GM23248 (cell line): ENCODE results near the gene GSDME. TPM values are rescaled to one million over a fixed set of nuclear protein-coding genes. Genes with fewer than 3 reads are reported as not detected.

Source experiments
- DNase-seq: peaks from one replicate; pipeline ENCODE4 v3.0.0-alpha.2; 2015
- H2AFZ ChIP-seq: fragments of 200-600 bp; sonication (generic); 2 replicates; pipeline ENCODE4 v1.6.1; 2016; ENCODE audit warnings: antibody characterized with exemption
- H3F3A ChIP-seq: fragments of 200-600 bp; sonication (generic); 2 replicates; pipeline ENCODE4 v1.6.1; 2016; ENCODE audit warnings: mild to moderate bottlenecking, antibody characterized with exemption, mixed run types; ENCODE audit not compliant: insufficient read depth
- H3K27ac ChIP-seq: fragments of 200-600 bp; sonication (generic); 2 replicates; pipeline ENCODE4 v1.5.1; 2016; ENCODE audit warnings: mild to moderate bottlenecking
- H3K27me3 ChIP-seq: fragments of 200-600 bp; sonication (generic); replicated peaks from 2 replicates; pipeline ENCODE4 v1.6.1; 2016; ENCODE audit warnings: mild to moderate bottlenecking; ENCODE audit not compliant: insufficient read depth
- H3K36me3 ChIP-seq: fragments of 200-600 bp; sonication (generic); 2 replicates; pipeline ENCODE4 v1.6.1; 2016; ENCODE audit warnings: low read depth, mild to moderate bottlenecking
- H3K4me1 ChIP-seq: fragments of 200-600 bp; sonication (generic); 2 replicates; pipeline ENCODE4 v1.6.1; 2016; ENCODE audit warnings: mild to moderate bottlenecking; ENCODE audit not compliant: insufficient read depth
- H3K4me2 ChIP-seq: fragments of 200-600 bp; sonication (generic); one replicate; pipeline ENCODE4 v1.6.1; 2016; ENCODE audit warnings: mild to moderate bottlenecking; ENCODE audit not compliant: unreplicated experiment
- H3K4me3 ChIP-seq: fragments of 200-600 bp; sonication (generic); 2 replicates; pipeline ENCODE4 v1.5.1; 2016; ENCODE audit warnings: mild to moderate bottlenecking
- H3K79me2 ChIP-seq: fragments of 200-600 bp; sonication (generic); 2 replicates; pipeline ENCODE4 v1.6.1; 2016; ENCODE audit warnings: mild to moderate bottlenecking; ENCODE audit not compliant: insufficient read depth
- H3K9ac ChIP-seq: fragments of 200-600 bp; sonication (generic); 2 replicates; pipeline ENCODE4 v1.6.1; 2016; ENCODE audit warnings: mild to moderate bottlenecking
- H3K9me2 ChIP-seq: fragments of 200-600 bp; sonication (generic); 2 replicates; pipeline ENCODE4 v1.6.1; 2016; ENCODE audit warnings: mixed run types, mild to moderate bottlenecking, moderate library complexity; ENCODE audit not compliant: insufficient read depth
- H3K9me3 ChIP-seq: fragments of 200-600 bp; sonication (generic); one replicate; pipeline ENCODE4 v1.6.1; 2017; ENCODE audit warnings: low read depth
- H4K20me1 ChIP-seq: fragments of 200-600 bp; sonication (generic); 2 replicates; pipeline ENCODE4 v1.6.0; 2016; ENCODE audit not compliant: insufficient read depth
- EZH2 ChIP-seq: fragments of 200-600 bp; sonication (generic); IDR thresholded peaks from 2 replicates; pipeline ENCODE4 v1.6.1; 2018; ENCODE audit warnings: antibody characterized with exemption, mild to moderate bottlenecking; ENCODE audit not compliant: insufficient read depth, poor library complexity, severe bottlenecking
- EZH2phosphoT487 ChIP-seq: fragments of 200-600 bp; sonication (generic); IDR thresholded peaks from 2 replicates; pipeline ENCODE4 v1.6.1; 2018; ENCODE audit warnings: antibody characterized with exemption, moderate library complexity, mild to moderate bottlenecking, low read depth; ENCODE audit not compliant: insufficient read depth
- WGBS, 2 experiments: methylation state at CpG; one replicate each; pipeline ENCODE4 v1.1.6; 2015 to 2017; ENCODE audit warnings: low lambda C conversion rate in 2 of 2, low coverage in 1 of 2; ENCODE audit errors: missing lambda C conversion rate in 2 of 2; 5-methylcytosine and 5-hydroxymethylcytosine counted together
- in situ Hi-C: fragments of 300-500 bp; cut with MboI; formaldehyde crosslinking; loops from 2 replicates; pipeline ENCODE4 v1.15.0; 2020
- polyA plus RNA-seq: library from polyadenylated mRNA; unstranded; fragments of >200 nt; fragmentation: Nextera tagmentation; extraction: Ambion mirVana; gene quantifications from 2 replicates; pipeline ENCODE4 v1.2.1, GENCODE V29; 2016
- total RNA-seq: library from RNA; depleted of rRNA; stranded (reverse); fragments of >200 nt; shearing (Covaris generic); gene quantifications from 2 replicates; pipeline ENCODE4 v1.2.3, GENCODE V29; 2014

GSDME gene
- total and polyA plus RNA-seq, 2 experiments from 2014 or later = 39.4 to 49.4 TPM

- H3K9me2 ChIP-seq = no peaks in the 10 kb centered on the region
- no peaks in the 10 kb centered on the region for H4K20me1 ChIP-seq
- no peak overlapping the region for H3K4me3 ChIP-seq
- no peaks in the 10 kb centered on the region for H3K27me3 ChIP-seq
- TF ChIP-seq EZH2phosphoT487 = no peak
- 96% methylated on average over 13 of the region's 13 CpGs for WGBS, 2 experiments
- no peak overlapping the region for H3K4me2 ChIP-seq
- peaks cover 14% of the 10 kb centered on the region for H3K4me1 ChIP-seq
- no peaks in the 10 kb centered on the region for H3K9me3 ChIP-seq
- no peak overlapping the region for H3K27ac ChIP-seq
- H3K9ac ChIP-seq = no peak overlapping the region
- H3F3A ChIP-seq = no peaks in the 10 kb centered on the region
- no peak overlapping the region for H2AFZ ChIP-seq
- H3K36me3 ChIP-seq = no peaks in the 10 kb centered on the region
- DNase-seq = no peak
- no peaks in the 10 kb centered on the region; the same call in 1 of the 2 replicates for H3K79me2 ChIP-seq
- in situ Hi-C loops = no loop called here
These were observed 32.6 kb downstream of the GSDME start for GRCh38 chr7:24724451-24725190.

- 85 to 91% methylated on average over 5 of the region's 5 CpGs for WGBS, 2 experiments
- no peaks in the 10 kb centered on the region for H3K9me3 ChIP-seq
- no peak overlapping the region for H3K9ac ChIP-seq
- no peak for DNase-seq
- no peak overlapping the region for H3K4me3 ChIP-seq
- H3F3A ChIP-seq = no peaks in the 10 kb centered on the region
- peaks cover 4% of the 10 kb centered on the region; the same call in 1 of the 2 replicates for H3K4me1 ChIP-seq
- no peak overlapping the region for H3K27ac ChIP-seq
- no peaks in the 10 kb centered on the region; the same call in 1 of the 2 replicates for H3K79me2 ChIP-seq
- H2AFZ ChIP-seq = no peak overlapping the region
- in situ Hi-C loops = no loop called here
- no peaks in the 10 kb centered on the region for H3K27me3 ChIP-seq
- TF ChIP-seq EZH2 (no peak), EZH2phosphoT487 (no peak)
- no peak overlapping the region for H3K4me2 ChIP-seq
- H3K36me3 ChIP-seq = no peaks in the 10 kb centered on the region
- H4K20me1 ChIP-seq = no peaks in the 10 kb centered on the region
- H3K9me2 ChIP-seq = no peaks in the 10 kb centered on the region
These were observed 34.1 kb downstream of the GSDME start for GRCh38 chr7:24723178-24723530.

GRCh38 chr7:24722386-24723177 lies 34.7 kb downstream of the GSDME start:
- H3K4me2 ChIP-seq = no peak overlapping the region
- H2AFZ ChIP-seq = no peak overlapping the region
- peak; percentile 49 for DNase-seq
- no peaks in the 10 kb centered on the region for H3K36me3 ChIP-seq
- H3K27me3 ChIP-seq = no peaks in the 10 kb centered on the region
- no peaks in the 10 kb centered on the region for H3K9me3 ChIP-seq
- in situ Hi-C loops = no loop called here
- H3K79me2 ChIP-seq = no peaks in the 10 kb centered on the region; the same call in 1 of the 2 replicates
- H3F3A ChIP-seq = no peaks in the 10 kb centered on the region
- no peak overlapping the region for H3K27ac ChIP-seq
- 91 to 93% methylated on average over 19 of the region's 19 CpGs for WGBS, 2 experiments
- no peaks in the 10 kb centered on the region for H3K9me2 ChIP-seq
- H3K4me3 ChIP-seq = no peak overlapping the region
- no peaks in the 10 kb centered on the region for H4K20me1 ChIP-seq
- no peak for TF ChIP-seq EZH2phosphoT487
- TF ChIP-seq EZH2 = no peak
- H3K9ac ChIP-seq = no peak overlapping the region
- peaks cover 4% of the 10 kb centered on the region; the same call in 1 of the 2 replicates for H3K4me1 ChIP-seq

GRCh38 chr7:24721481-24722001 lies 35.7 kb downstream of the GSDME start:
- in situ Hi-C loops = no loop called here
- Histone ChIP-seq H3K36me3 (no peaks in the 10 kb centered on the region), H4K20me1 (no peaks in the 10 kb centered on the region), H2AFZ (no peak overlapping the region), H3K9me2 (no peaks in the 10 kb centered on the region), H3K4me1 (0 out of 2 replicates have a peak, but pooled peaks cover 4% of the 10 kb centered on the region), H3K4me3 (no peak overlapping the region), H3F3A (no peaks in the 10 kb centered on the region), H3K27me3 (no peaks in the 10 kb centered on the region), H3K79me2 (no peaks in the 10 kb centered on the region; the same call in 1 of the 2 replicates), H3K9me3 (no peaks in the 10 kb centered on the region), H3K4me2 (no peak overlapping the region), H3K9ac (no peak overlapping the region), H3K27ac (no peak overlapping the region)
- no peak for DNase-seq
- TF ChIP-seq EZH2 (no peak), EZH2phosphoT487 (no peak)
- 63 to 69% methylated on average over 10 of the region's 10 CpGs for WGBS, 2 experiments
